Mammary epithelial cell (primary cell): ENCODE results near the gene WDR72.

Experiments
- EZH2 ChIP-seq: IDR thresholded peaks from 2 replicates; pipeline ENCODE4 v1.6.1; 2012; ENCODE audit warnings: low read length, inconsistent platforms, borderline replicate concordance
- TF ChIP-seq, protein P1 (sequence below), 2 donors: IDR thresholded peaks in 1 of 2; conservative IDR thresholded peaks in 1 of 2; 2 replicates each; pipeline ENCODE4 v1.5.1; 2011 to 2012; ENCODE audit warnings: inconsistent platforms in 2 of 2, low read length in 2 of 2, mild to moderate bottlenecking in 2 of 2, control low read depth in 1 of 2, low read depth in 1 of 2; ENCODE audit not compliant: insufficient read depth in 1 of 2; ENCODE audit errors: extremely low read depth in 1 of 2

DNA sequence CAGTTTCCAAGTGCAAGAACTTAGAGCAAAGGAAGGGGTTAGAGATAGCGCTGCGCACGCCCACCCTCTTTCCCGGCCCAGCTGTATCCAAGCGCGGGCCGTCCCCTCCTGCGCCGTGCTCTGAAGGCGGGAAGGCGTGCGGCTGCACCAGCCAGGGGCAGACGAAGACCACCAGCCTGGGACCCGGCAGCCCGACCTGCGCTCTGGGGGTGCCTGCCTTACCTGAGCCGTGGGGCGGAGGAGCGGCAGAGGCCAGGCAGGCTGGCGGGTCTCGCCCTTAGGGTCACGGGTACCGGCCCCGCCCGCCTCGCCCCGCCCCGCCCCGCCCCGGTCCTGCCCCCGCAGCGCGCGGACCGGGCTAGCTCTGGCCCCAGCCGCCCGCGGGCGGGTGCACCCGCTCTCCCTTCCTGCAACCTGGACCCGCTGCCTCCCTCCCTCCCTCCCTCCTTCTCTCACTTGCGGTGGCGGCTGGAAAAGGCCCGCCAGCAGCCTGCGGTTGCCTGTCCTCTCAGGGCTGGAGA, at the start of gene WDR72:
- TF ChIP-seq, protein P1, sequence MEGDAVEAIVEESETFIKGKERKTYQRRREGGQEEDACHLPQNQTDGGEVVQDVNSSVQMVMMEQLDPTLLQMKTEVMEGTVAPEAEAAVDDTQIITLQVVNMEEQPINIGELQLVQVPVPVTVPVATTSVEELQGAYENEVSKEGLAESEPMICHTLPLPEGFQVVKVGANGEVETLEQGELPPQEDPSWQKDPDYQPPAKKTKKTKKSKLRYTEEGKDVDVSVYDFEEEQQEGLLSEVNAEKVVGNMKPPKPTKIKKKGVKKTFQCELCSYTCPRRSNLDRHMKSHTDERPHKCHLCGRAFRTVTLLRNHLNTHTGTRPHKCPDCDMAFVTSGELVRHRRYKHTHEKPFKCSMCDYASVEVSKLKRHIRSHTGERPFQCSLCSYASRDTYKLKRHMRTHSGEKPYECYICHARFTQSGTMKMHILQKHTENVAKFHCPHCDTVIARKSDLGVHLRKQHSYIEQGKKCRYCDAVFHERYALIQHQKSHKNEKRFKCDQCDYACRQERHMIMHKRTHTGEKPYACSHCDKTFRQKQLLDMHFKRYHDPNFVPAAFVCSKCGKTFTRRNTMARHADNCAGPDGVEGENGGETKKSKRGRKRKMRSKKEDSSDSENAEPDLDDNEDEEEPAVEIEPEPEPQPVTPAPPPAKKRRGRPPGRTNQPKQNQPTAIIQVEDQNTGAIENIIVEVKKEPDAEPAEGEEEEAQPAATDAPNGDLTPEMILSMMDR (conservative IDR thresholded peaks at IDR 0.05 in 1 of 2, IDR thresholded peaks at IDR 0.05 in 1 of 2; ENCODE audit: extremely low read depth in 1 of 2, insufficient read depth in 1 of 2, low read depth in 1 of 2, low read length in 2 of 2), result no peak
- no peak for TF ChIP-seq EZH2
